Cardiac muscle cell (in vitro differentiated cells and primary cell): ENCODE measurements around the gene C19orf85. TPM values are rescaled to one million over a fixed set of nuclear protein-coding genes. Genes with fewer than 3 reads are reported as not detected.
A peak's percentile ranks its signal among the peaks of the same experiment; 100 is the strongest.

Experiments used
- DNase-seq, 2 donors: peaks; one replicate each; pipeline versions ENCODE4 v3.0.0 to v3.0.0-alpha.2; 2010 to 2017; ENCODE audit warnings: low read depth in 1 of 2, low spot score in 1 of 2
- H3K27ac ChIP-seq: fragments of 200-600 bp; sonication (generic); 2 replicates; pipeline ENCODE4 v1.5.1; 2016
- H3K27me3 ChIP-seq: fragments of 200-600 bp; sonication (generic); 2 replicates; pipeline ENCODE4 v1.6.0; 2016; ENCODE audit warnings: control low read depth
- H3K36me3 ChIP-seq: fragments of 200-600 bp; sonication (generic); 2 replicates; pipeline ENCODE4 v1.5.1; 2016; ENCODE audit warnings: control low read depth
- H3K4me1 ChIP-seq: fragments of 200-600 bp; sonication (generic); 2 replicates; pipeline ENCODE4 v1.8.1; 2017; ENCODE audit warnings: low read depth, mild to moderate bottlenecking, mixed run types
- H3K4me3 ChIP-seq: fragments of 200-600 bp; sonication (generic); 2 replicates; pipeline ENCODE4 v1.5.1; 2016; ENCODE audit warnings: mild to moderate bottlenecking
- H3K9me3 ChIP-seq: fragments of 200-600 bp; sonication (generic); 2 replicates; pipeline ENCODE4 v1.5.1; 2017; ENCODE audit warnings: low read depth, mild to moderate bottlenecking, control low read depth
- polyA plus RNA-seq: library from polyadenylated mRNA; unstranded; fragments of >200 nt; fragmentation: Nextera tagmentation; extraction: Ambion mirVana; gene quantifications from 2 replicates; pipeline ENCODE4 v1.2.1, GENCODE V29; 2016
- total RNA-seq: library from RNA; depleted of rRNA; stranded (reverse); fragments of >200 nt; gene quantifications from 2 replicates; pipeline ENCODE4 v1.2.3, GENCODE V29; 2016
- TF ChIP-seq, protein P1 (sequence below): IDR thresholded peaks from 2 replicates; pipeline ENCODE4 v1.5.1; 2012; ENCODE audit warnings: low read depth, mild to moderate bottlenecking, low read length

Gene C19orf85
- total and polyA plus RNA-seq, 2 experiments from 2014 or later = not detected

DNA sequence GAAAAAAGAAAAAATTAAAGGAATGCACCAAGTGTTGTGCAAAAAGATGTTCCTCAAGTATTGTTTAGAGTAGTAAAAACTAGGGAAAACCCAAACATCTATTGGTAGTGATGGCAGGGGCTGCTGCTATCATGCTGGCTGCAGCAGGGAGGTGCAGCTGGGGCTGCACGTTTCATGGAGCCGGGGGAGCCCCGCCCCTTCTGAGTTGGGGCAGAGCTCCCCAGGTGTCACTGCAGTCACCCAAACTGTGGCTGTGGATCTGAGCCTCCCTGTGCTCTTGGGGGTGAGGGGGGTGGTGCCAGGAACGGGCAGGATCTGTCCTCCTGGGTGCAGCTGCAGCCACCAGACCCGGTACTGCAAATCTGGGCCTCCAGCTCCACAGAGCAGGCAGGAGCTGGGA is 45.4 kb downstream of the C19orf85 start:
- H3K27me3 ChIP-seq = peaks cover 6% of the 10 kb centered on the region
- no peaks in the 10 kb centered on the region for H3K4me1 ChIP-seq
- H3K27ac ChIP-seq = no peak overlapping the region
- H3K4me3 ChIP-seq = no peak overlapping the region
- DNase-seq = no peak
- TF ChIP-seq, protein P1, sequence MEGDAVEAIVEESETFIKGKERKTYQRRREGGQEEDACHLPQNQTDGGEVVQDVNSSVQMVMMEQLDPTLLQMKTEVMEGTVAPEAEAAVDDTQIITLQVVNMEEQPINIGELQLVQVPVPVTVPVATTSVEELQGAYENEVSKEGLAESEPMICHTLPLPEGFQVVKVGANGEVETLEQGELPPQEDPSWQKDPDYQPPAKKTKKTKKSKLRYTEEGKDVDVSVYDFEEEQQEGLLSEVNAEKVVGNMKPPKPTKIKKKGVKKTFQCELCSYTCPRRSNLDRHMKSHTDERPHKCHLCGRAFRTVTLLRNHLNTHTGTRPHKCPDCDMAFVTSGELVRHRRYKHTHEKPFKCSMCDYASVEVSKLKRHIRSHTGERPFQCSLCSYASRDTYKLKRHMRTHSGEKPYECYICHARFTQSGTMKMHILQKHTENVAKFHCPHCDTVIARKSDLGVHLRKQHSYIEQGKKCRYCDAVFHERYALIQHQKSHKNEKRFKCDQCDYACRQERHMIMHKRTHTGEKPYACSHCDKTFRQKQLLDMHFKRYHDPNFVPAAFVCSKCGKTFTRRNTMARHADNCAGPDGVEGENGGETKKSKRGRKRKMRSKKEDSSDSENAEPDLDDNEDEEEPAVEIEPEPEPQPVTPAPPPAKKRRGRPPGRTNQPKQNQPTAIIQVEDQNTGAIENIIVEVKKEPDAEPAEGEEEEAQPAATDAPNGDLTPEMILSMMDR = no peak
- H3K36me3 ChIP-seq = no peaks in the 10 kb centered on the region
- H3K9me3 ChIP-seq = no peaks in the 10 kb centered on the region

DNA sequence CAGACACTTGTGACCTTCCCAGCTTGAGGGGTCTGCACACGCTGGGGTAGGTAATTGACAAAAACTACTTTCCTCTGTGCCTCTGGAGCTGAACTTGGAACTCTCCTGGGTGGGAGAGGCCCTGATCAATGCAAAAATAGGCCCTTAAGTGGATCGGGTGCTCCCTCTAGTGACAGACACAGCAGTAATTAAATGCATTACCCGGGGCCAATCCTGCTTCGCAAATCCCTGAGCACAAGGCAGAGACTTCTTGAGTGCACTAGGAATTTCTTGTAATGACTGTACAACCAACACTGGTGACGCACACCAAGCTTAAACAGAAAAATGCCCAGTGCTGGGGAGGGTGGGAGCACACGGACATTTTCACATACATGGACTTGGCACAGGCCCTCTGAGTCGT is 46.4 kb downstream of the C19orf85 start:
- Histone ChIP-seq H3K27ac (no peak overlapping the region), H3K4me1 (no peaks in the 10 kb centered on the region), H3K36me3 (no peaks in the 10 kb centered on the region), H3K9me3 (no peaks in the 10 kb centered on the region), H3K4me3 (no peak overlapping the region), H3K27me3 (peaks cover 6% of the 10 kb centered on the region)
- TF ChIP-seq, protein P1 = peak; percentile 73
- peak; percentile 85 to 88 for DNase-seq

Other genes starting within 250 kb of the C19orf85 start
- 4.2 and 4.7 TPM in 2 replicates for gene TMEM86B, start 236.0 kb downstream of the C19orf85 start, total RNA-seq
- 2.6 and 5.3 TPM in 2 replicates for gene TMEM86B, start 236.0 kb downstream of the C19orf85 start, polyA plus RNA-seq
- 87.9 and 91.7 TPM in 2 replicates for gene PPP6R1, start 205.7 kb downstream of the C19orf85 start, total RNA-seq
- gene PPP6R1, start 205.7 kb downstream of the C19orf85 start, polyA plus RNA-seq = 98.7 and 101 TPM in 2 replicates
- gene HSPBP1, start 184.6 kb downstream of the C19orf85 start, total RNA-seq = 47.2 and 77.7 TPM in 2 replicates
- gene HSPBP1, start 184.6 kb downstream of the C19orf85 start, polyA plus RNA-seq = 68.9 and 123 TPM in 2 replicates
- 34.4 and 34.7 TPM in 2 replicates for gene BRSK1, start 180.8 kb downstream of the C19orf85 start, total RNA-seq
- 3.5 and 5.6 TPM in 2 replicates for gene BRSK1, start 180.8 kb downstream of the C19orf85 start, polyA plus RNA-seq
- gene TMEM150B, start 139.4 kb downstream of the C19orf85 start, total RNA-seq = not detected in 2 replicates
- not detected in 2 replicates for gene TMEM150B, start 139.4 kb downstream of the C19orf85 start, polyA plus RNA-seq
- gene KMT5C, start 124.9 kb downstream of the C19orf85 start, total RNA-seq = 58.9 and 82.4 TPM in 2 replicates
- 63.5 and 81.7 TPM in 2 replicates for gene KMT5C, start 124.9 kb downstream of the C19orf85 start, polyA plus RNA-seq
- gene COX6B2, start 110.0 kb downstream of the C19orf85 start, total RNA-seq = not detected in 2 replicates
- gene COX6B2, start 110.0 kb downstream of the C19orf85 start, polyA plus RNA-seq = 0.06 and 0.17 TPM in 2 replicates
- gene GARIN5B, start 101.5 kb downstream of the C19orf85 start, total RNA-seq = not detected in 2 replicates
- not detected in 2 replicates for gene GARIN5B, start 101.5 kb downstream of the C19orf85 start, polyA plus RNA-seq
- 0.12 and 0.49 TPM in 2 replicates for gene IL11, start 94.3 kb downstream of the C19orf85 start, total RNA-seq
- gene IL11, start 94.3 kb downstream of the C19orf85 start, polyA plus RNA-seq = 0.72 TPM in 1 of 2 replicates, not detected in the other
- not detected in 2 replicates for gene TMEM190, start 87.9 kb downstream of the C19orf85 start, total RNA-seq
- 0.85 and 1.3 TPM in 2 replicates for gene TMEM190, start 87.9 kb downstream of the C19orf85 start, polyA plus RNA-seq
- gene TMEM238, start 80.5 kb downstream of the C19orf85 start, total RNA-seq = 0.27 and 0.35 TPM in 2 replicates
- gene TMEM238, start 80.5 kb downstream of the C19orf85 start, polyA plus RNA-seq = 1.7 and 4.0 TPM in 2 replicates
- gene RPL28, start 78.8 kb downstream of the C19orf85 start, total RNA-seq = 757 and 1,325 TPM in 2 replicates
- gene RPL28, start 78.8 kb downstream of the C19orf85 start, polyA plus RNA-seq = 273 and 320 TPM in 2 replicates
- gene UBE2S, start 57.0 kb downstream of the C19orf85 start, total RNA-seq = 54.2 and 244 TPM in 2 replicates
- gene UBE2S, start 57.0 kb downstream of the C19orf85 start, polyA plus RNA-seq = 164 and 471 TPM in 2 replicates
- gene SHISA7, start 21.5 kb downstream of the C19orf85 start, total RNA-seq = not detected in 2 replicates
- not detected in 2 replicates for gene SHISA7, start 21.5 kb downstream of the C19orf85 start, polyA plus RNA-seq
- gene ISOC2, start 3.1 kb downstream of the C19orf85 start, total RNA-seq = 99.4 and 200 TPM in 2 replicates
- gene ISOC2, start 3.1 kb downstream of the C19orf85 start, polyA plus RNA-seq = 73.9 and 89.7 TPM in 2 replicates
- gene ZNF628, start 11.9 kb upstream of the C19orf85 start, total RNA-seq = 15.7 and 16.7 TPM in 2 replicates
- 0.95 and 0.96 TPM in 2 replicates for gene ZNF628, start 11.9 kb upstream of the C19orf85 start, polyA plus RNA-seq
- 56.5 and 78.7 TPM in 2 replicates for gene NAT14, start 20.4 kb upstream of the C19orf85 start, total RNA-seq
- gene NAT14, start 20.4 kb upstream of the C19orf85 start, polyA plus RNA-seq = 137 and 138 TPM in 2 replicates
- 0.32 and 0.89 TPM in 2 replicates for gene SSC5D, start 23.7 kb upstream of the C19orf85 start, total RNA-seq
- 0.15 and 0.60 TPM in 2 replicates for gene SSC5D, start 23.7 kb upstream of the C19orf85 start, polyA plus RNA-seq
- 2.4 and 5.3 TPM in 2 replicates for gene SBK2, start 72.4 kb upstream of the C19orf85 start, total RNA-seq
- 6.8 and 7.1 TPM in 2 replicates for gene SBK2, start 72.4 kb upstream of the C19orf85 start, polyA plus RNA-seq
- gene SBK3, start 80.8 kb upstream of the C19orf85 start, total RNA-seq = 0.71 and 0.88 TPM in 2 replicates
- gene SBK3, start 80.8 kb upstream of the C19orf85 start, polyA plus RNA-seq = not detected in 2 replicates
- 10.3 and 13.4 TPM in 2 replicates for gene ZNF579, start 116.1 kb upstream of the C19orf85 start, total RNA-seq
- 14.9 and 17.7 TPM in 2 replicates for gene ZNF579, start 116.1 kb upstream of the C19orf85 start, polyA plus RNA-seq
- 12.8 and 13.6 TPM in 2 replicates for gene FIZ1, start 134.8 kb upstream of the C19orf85 start, total RNA-seq
- 18.7 and 25.3 TPM in 2 replicates for gene FIZ1, start 134.8 kb upstream of the C19orf85 start, polyA plus RNA-seq
- gene ZNF524, start 135.5 kb upstream of the C19orf85 start, total RNA-seq = 26.5 and 29.1 TPM in 2 replicates
- 15.9 and 17.3 TPM in 2 replicates for gene ZNF524, start 135.5 kb upstream of the C19orf85 start, polyA plus RNA-seq
- 7.1 and 11.2 TPM in 2 replicates for gene ZNF865, start 140.9 kb upstream of the C19orf85 start, total RNA-seq
- gene ZNF865, start 140.9 kb upstream of the C19orf85 start, polyA plus RNA-seq = 1.9 and 2.6 TPM in 2 replicates
- gene ZNF784, start 159.8 kb upstream of the C19orf85 start, total RNA-seq = 15.1 and 15.4 TPM in 2 replicates
- gene ZNF784, start 159.8 kb upstream of the C19orf85 start, polyA plus RNA-seq = 13.3 and 14.0 TPM in 2 replicates
- gene ZNF580, start 176.3 kb upstream of the C19orf85 start, total RNA-seq = 78.4 and 84.9 TPM in 2 replicates
- gene ZNF580, start 176.3 kb upstream of the C19orf85 start, polyA plus RNA-seq = 104 and 124 TPM in 2 replicates
- 28.4 and 42.0 TPM in 2 replicates for gene ZNF581, start 178.9 kb upstream of the C19orf85 start, total RNA-seq
- gene ZNF581, start 178.9 kb upstream of the C19orf85 start, polyA plus RNA-seq = 22.3 and 28.7 TPM in 2 replicates
- gene CCDC106, start 183.5 kb upstream of the C19orf85 start, total RNA-seq = 42.4 and 49.2 TPM in 2 replicates
- 40.6 and 43.5 TPM in 2 replicates for gene CCDC106, start 183.5 kb upstream of the C19orf85 start, polyA plus RNA-seq
- 170 and 187 TPM in 2 replicates for gene U2AF2, start 190.3 kb upstream of the C19orf85 start, total RNA-seq
- 13.4 and 16.3 TPM in 2 replicates for gene U2AF2, start 190.3 kb upstream of the C19orf85 start, polyA plus RNA-seq
- 144 and 164 TPM in 2 replicates for gene EPN1, start 210.5 kb upstream of the C19orf85 start, total RNA-seq
- gene EPN1, start 210.5 kb upstream of the C19orf85 start, polyA plus RNA-seq = 151 and 173 TPM in 2 replicates